Left forelimb (tissue), 1 donor: ENCODE data around the gene TCF7.

ENCODE experiments used
- DNase-seq: peaks from one replicate; pipeline ENCODE4 v3.0.0-alpha.2; 2018; ENCODE audit warnings: low spot score

TCF7 gene

GRCh38 chr5:134113902-134114875 lies at the start of gene TCF7:
TSS of gene TCF7 (plus strand) at chr5:134114681. CDS start at chr5:134114907, 226 bp downstream.
- peak; percentile 81 for DNase-seq

GRCh38 chr5:134069553-134069952 lies 44.9 kb upstream of the TCF7 start:
- DNase-seq, result no peak

GRCh38 chr5:134070725-134071613 lies 43.5 kb upstream of the TCF7 start:
- DNase-seq, result no peak

GRCh38 chr5:134071614-134072207 lies 42.8 kb upstream of the TCF7 start:
- no peak for DNase-seq

- no peak for DNase-seq
Observed at GRCh38 chr5:134072471-134073210, 41.8 kb upstream of the TCF7 start.

- DNase-seq, result no peak
Observed at GRCh38 chr5:134073404-134073803, 41.1 kb upstream of the TCF7 start.

GRCh38 chr5:134075102-134075501 lies 39.4 kb upstream of the TCF7 start:
- DNase-seq, result no peak

GRCh38 chr5:134077926-134078580 lies 36.4 kb upstream of the TCF7 start:
- no peak for DNase-seq

GRCh38 chr5:134079748-134080581 lies 34.5 kb upstream of the TCF7 start:
- no peak for DNase-seq

- DNase-seq, result no peak
Observed at GRCh38 chr5:134082264-134082992, 32.1 kb upstream of the TCF7 start.

- no peak for DNase-seq
Observed at GRCh38 chr5:134083517-134083916, 31.0 kb upstream of the TCF7 start.

GRCh38 chr5:134084022-134084565 lies 30.4 kb upstream of the TCF7 start:
- DNase-seq, result no peak

- no peak for DNase-seq
Observed at GRCh38 chr5:134084570-134084969, 29.9 kb upstream of the TCF7 start.

GRCh38 chr5:134085411-134085810 lies 29.1 kb upstream of the TCF7 start:
- DNase-seq, result no peak

GRCh38 chr5:134086225-134086942 lies 28.1 kb upstream of the TCF7 start:
- no peak for DNase-seq

- DNase-seq, result no peak
Observed at GRCh38 chr5:134086943-134087305, 27.6 kb upstream of the TCF7 start.

- DNase-seq, result no peak
Observed at GRCh38 chr5:134088291-134088690, 26.2 kb upstream of the TCF7 start.

GRCh38 chr5:134088994-134089560 lies 25.4 kb upstream of the TCF7 start:
- DNase-seq, result no peak
